ENCODE results near the gene EML4. TPM values are rescaled to one million over a fixed set of nuclear protein-coding genes. Genes with fewer than 3 reads are reported as not detected.

Gene EML4
- total and polyA plus RNA-seq, 2 of the 13 experiments (the other 11 are each of a cell fraction or from before 2014, with no cell fraction given) = 243 to 476 TPM

DNA sequence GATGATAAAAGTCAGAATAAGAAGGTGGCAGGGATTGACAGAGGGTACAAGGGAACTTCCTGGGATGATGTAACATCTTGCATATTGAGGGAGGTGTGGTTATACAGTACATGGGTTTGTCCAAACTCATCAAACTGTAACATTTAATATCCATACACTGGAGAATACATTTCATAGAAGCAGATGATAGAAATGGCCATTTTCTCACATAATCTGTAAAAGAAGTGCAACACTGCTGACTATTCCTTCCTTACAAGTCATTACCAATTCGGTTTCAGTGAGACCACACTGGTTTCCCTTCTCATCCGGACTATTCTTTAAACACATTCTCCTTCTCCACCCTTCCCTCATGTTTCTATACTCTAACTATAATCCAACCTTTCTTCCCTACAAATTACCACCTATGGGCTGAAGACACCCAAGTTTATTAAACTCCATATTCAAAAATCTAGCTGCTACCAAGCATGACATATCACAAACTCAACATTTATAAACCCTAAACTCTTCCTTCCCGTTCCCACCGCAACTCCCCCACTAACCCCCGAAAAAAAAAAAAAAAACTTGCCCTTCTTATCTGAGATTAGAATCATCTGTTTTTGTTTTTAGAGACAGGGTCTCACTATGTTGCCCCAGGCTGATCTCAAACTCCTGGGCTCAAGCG lies 190.3 kb downstream of the EML4 start (continued):
- TF ChIP-seq, protein P1, sequence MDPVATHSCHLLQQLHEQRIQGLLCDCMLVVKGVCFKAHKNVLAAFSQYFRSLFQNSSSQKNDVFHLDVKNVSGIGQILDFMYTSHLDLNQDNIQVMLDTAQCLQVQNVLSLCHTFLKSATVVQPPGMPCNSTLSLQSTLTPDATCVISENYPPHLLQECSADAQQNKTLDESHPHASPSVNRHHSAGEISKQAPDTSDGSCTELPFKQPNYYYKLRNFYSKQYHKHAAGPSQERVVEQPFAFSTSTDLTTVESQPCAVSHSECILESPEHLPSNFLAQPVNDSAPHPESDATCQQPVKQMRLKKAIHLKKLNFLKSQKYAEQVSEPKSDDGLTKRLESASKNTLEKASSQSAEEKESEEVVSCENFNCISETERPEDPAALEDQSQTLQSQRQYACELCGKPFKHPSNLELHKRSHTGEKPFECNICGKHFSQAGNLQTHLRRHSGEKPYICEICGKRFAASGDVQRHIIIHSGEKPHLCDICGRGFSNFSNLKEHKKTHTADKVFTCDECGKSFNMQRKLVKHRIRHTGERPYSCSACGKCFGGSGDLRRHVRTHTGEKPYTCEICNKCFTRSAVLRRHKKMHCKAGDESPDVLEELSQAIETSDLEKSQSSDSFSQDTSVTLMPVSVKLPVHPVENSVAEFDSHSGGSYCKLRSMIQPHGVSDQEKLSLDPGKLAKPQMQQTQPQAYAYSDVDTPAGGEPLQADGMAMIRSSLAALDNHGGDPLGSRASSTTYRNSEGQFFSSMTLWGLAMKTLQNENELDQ (CRISPR knock-in tag; IDR thresholded peaks at IDR 0.05; ENCODE audit: borderline replicate concordance) = no peak
- TF ChIP-seq GATAD2A (CRISPR knock-in tag; IDR thresholded peaks at IDR 0.05) (peak; percentile 32; the same call in 1 of the 2 replicates), ZFX (CRISPR knock-in tag; IDR thresholded peaks at IDR 0.05; ENCODE audit: low read depth) (0 out of 2 replicates have a peak, but pooled peaks have one; percentile 35), SAP130 (CRISPR knock-in tag; IDR thresholded peaks at IDR 0.05; ENCODE audit: low read depth) (peak; percentile 31; the same call in 1 of the 2 replicates), ELF3 (CRISPR knock-in tag; IDR thresholded peaks at IDR 0.05) (0 out of 2 replicates have a peak, but pooled peaks have one; percentile 12), ZBTB38 (CRISPR knock-in tag; IDR thresholded peaks at IDR 0.05) (no peak), NFYB (CRISPR knock-in tag; IDR thresholded peaks at IDR 0.05) (no peak), MTA1 (CRISPR knock-in tag; IDR thresholded peaks at IDR 0.05; ENCODE audit: borderline replicate concordance) (no peak), CEBPG (CRISPR knock-in tag; IDR thresholded peaks at IDR 0.05) (peak; percentile 69), ZNF605 (CRISPR knock-in tag; IDR thresholded peaks at IDR 0.05) (no peak), KDM2A (CRISPR knock-in tag; IDR thresholded peaks at IDR 0.05; ENCODE audit: borderline replicate concordance, low read depth) (no peak), FOXK1 (CRISPR knock-in tag; IDR thresholded peaks at IDR 0.05; ENCODE audit: borderline replicate concordance, low read depth) (no peak)
- TF ChIP-seq, protein P2, sequence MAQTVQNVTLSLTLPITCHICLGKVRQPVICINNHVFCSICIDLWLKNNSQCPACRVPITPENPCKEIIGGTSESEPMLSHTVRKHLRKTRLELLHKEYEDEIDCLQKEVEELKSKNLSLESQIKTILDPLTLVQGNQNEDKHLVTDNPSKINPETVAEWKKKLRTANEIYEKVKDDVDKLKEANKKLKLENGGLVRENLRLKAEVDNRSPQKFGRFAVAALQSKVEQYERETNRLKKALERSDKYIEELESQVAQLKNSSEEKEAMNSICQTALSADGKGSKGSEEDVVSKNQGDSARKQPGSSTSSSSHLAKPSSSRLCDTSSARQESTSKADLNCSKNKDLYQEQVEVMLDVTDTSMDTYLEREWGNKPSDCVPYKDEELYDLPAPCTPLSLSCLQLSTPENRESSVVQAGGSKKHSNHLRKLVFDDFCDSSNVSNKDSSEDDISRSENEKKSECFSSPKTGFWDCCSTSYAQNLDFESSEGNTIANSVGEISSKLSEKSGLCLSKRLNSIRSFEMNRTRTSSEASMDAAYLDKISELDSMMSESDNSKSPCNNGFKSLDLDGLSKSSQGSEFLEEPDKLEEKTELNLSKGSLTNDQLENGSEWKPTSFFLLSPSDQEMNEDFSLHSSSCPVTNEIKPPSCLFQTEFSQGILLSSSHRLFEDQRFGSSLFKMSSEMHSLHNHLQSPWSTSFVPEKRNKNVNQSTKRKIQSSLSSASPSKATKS (CRISPR knock-in tag; IDR thresholded peaks at IDR 0.05) = 0 out of 2 replicates have a peak, but pooled peaks have one; percentile 57

Data from HepG2 (cell line).